K562 (cell line): ENCODE results near the gene ATG7. TPM values are rescaled to one million over a fixed set of nuclear protein-coding genes. Genes with fewer than 3 reads are reported as not detected.

Experiments used
- ADNP ChIP-seq: fragments of 200-800 bp; sonication (Bioruptor generic); IDR thresholded peaks from 2 replicates; pipeline ENCODE4 v1.6.1; 2016; ENCODE audit warnings: missing genetic modification characterization, missing compliant biosample characterization
- CBX8 ChIP-seq: fragments of 200-600 bp; sonication (generic); IDR thresholded peaks from 2 replicates; pipeline ENCODE4 v1.6.1; 2012; ENCODE audit warnings: borderline replicate concordance, mixed run types, low read depth, mild to moderate bottlenecking, moderate library complexity, mixed read lengths, low read length, control low read depth, inconsistent platforms; ENCODE audit not compliant: poor library complexity, severe bottlenecking; ENCODE audit errors: extremely low read depth
- ERF ChIP-seq: fragments of 450-650 bp; formaldehyde crosslinking; IDR thresholded peaks from 2 replicates; pipeline ENCODE4 v1.4.0; 2020; ENCODE audit warnings: mild to moderate bottlenecking, mixed read lengths
- HSF4 ChIP-seq: fragments of 250-450 bp; sonication (Bioruptor Pico); IDR thresholded peaks from 2 replicates; pipeline ENCODE4 v2.1.2; 2022; ENCODE audit warnings: mild to moderate bottlenecking, moderate library complexity, borderline replicate concordance
- IFI16 ChIP-seq: fragments of 250-450 bp; sonication (Bioruptor Pico); IDR thresholded peaks from 2 replicates; pipeline ENCODE4 v2.1.2; 2022; ENCODE audit warnings: mild to moderate bottlenecking, inconsistent platforms
- MAFK ChIP-seq: IDR thresholded peaks from 2 replicates; pipeline ENCODE4 v1.6.1; 2011; ENCODE audit warnings: low read length, improper control_type of control experiment
- MCM2 ChIP-seq: fragments of 450-650 bp; IDR thresholded peaks from 2 replicates; pipeline ENCODE4 v1.6.1; 2017; ENCODE audit warnings: low read depth, mild to moderate bottlenecking
- RBBP5 ChIP-seq: fragments of 200-600 bp; sonication (generic); IDR thresholded peaks from 2 replicates; pipeline ENCODE4 v1.6.1; 2012; ENCODE audit warnings: borderline replicate concordance, mild to moderate bottlenecking, low read length, control low read depth, inconsistent platforms; ENCODE audit not compliant: insufficient read depth, poor library complexity, severe bottlenecking
- ZKSCAN8 ChIP-seq: fragments of 200-800 bp; sonication (Bioruptor generic); IDR thresholded peaks from 2 replicates; pipeline ENCODE4 v1.6.1; 2016; ENCODE audit warnings: missing genetic modification characterization, missing compliant biosample characterization
- ZNF785 ChIP-seq: fragments of 250-450 bp; sonication (Bioruptor Pico); IDR thresholded peaks from 2 replicates; pipeline ENCODE4 v1.4.0; 2020; ENCODE audit warnings: mild to moderate bottlenecking
- polyA plus RNA-seq, 8 experiments: library from polyadenylated mRNA; depleted of rRNA in 4 of 8; stranded (reverse) in 5 of 8; unstranded in 3 of 8; fragments of >200 nt; fragmentation: Nextera tagmentation in 2 of 8; fragmentation: Illumina TruSeq in 1 of 8; extraction: Ambion mirVana in 2 of 8; extraction: Trizol in 1 of 8; gene quantifications; 2 replicates each; pipeline versions ENCODE4 v1.2.1 to v1.2.3, GENCODE V29; 2011 to 2014; ENCODE audit warnings: inconsistent platforms in 1 of 8, missing spikeins in 1 of 8
- total RNA-seq, 7 experiments: library from RNA; depleted of rRNA in 6 of 7; stranded (reverse); fragments of >200 nt in 6 of 7; fragmentation: Illumina TruSeq in 2 of 7; extraction: Trizol in 2 of 7; gene quantifications; 2 replicates each; pipeline versions ENCODE4 v1.2.1 to v1.2.3, GENCODE V29; 2011 to 2021; ENCODE audit warnings: low replicate concordance in 1 of 7
- TF ChIP-seq, protein P1 (sequence below): fragments of 450-650 bp; IDR thresholded peaks from 2 replicates; pipeline ENCODE4 v1.6.1; 2016
- TF ChIP-seq, protein P2 (sequence below): IDR thresholded peaks from 3 replicates; pipeline ENCODE4 v1.6.1; 2011; ENCODE audit warnings: borderline replicate concordance, mild to moderate bottlenecking; ENCODE audit not compliant: insufficient read length, insufficient read depth
- TF ChIP-seq, protein P3 (sequence below): fragments of 250-450 bp; sonication (Bioruptor Pico); IDR thresholded peaks from 2 replicates; pipeline ENCODE4 v1.5.1; 2021; ENCODE audit warnings: mild to moderate bottlenecking
- TF ChIP-seq, protein P4 (sequence below): fragments of 450-650 bp; IDR thresholded peaks from 2 replicates; pipeline ENCODE4 v1.6.1; 2018; ENCODE audit not compliant: partially characterized antibody
- TF ChIP-seq, protein P5 (sequence below): fragments of 250-450 bp; sonication (Bioruptor Pico); IDR thresholded peaks from 2 replicates; pipeline ENCODE4 v1.5.0; 2021
- TF ChIP-seq, protein P6 (sequence below): sonication (generic); formaldehyde crosslinking; IDR thresholded peaks from 2 replicates; pipeline ENCODE4 v1.8.1; 2022; ENCODE audit warnings: missing genetic modification reagents

The ATG7 gene
- total and polyA plus RNA-seq, 9 of the 15 experiments (the other 6 are each of a cell fraction or from before 2014, with no cell fraction given) = 18.3 to 45.3 (median 33.6) TPM

GRCh38 chr3:11467875-11468274, 195.7 kb downstream of the ATG7 start (continued):
- no peak for TF ChIP-seq ZNF785
- no peak for TF ChIP-seq ADNP (tag)
- TF ChIP-seq, protein P1, sequence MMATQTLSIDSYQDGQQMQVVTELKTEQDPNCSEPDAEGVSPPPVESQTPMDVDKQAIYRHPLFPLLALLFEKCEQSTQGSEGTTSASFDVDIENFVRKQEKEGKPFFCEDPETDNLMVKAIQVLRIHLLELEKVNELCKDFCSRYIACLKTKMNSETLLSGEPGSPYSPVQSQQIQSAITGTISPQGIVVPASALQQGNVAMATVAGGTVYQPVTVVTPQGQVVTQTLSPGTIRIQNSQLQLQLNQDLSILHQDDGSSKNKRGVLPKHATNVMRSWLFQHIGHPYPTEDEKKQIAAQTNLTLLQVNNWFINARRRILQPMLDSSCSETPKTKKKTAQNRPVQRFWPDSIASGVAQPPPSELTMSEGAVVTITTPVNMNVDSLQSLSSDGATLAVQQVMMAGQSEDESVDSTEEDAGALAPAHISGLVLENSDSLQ = peak; percentile 36; the same call in 1 of the 2 replicates
- no peak for TF ChIP-seq CBX8
- TF ChIP-seq, protein P2, sequence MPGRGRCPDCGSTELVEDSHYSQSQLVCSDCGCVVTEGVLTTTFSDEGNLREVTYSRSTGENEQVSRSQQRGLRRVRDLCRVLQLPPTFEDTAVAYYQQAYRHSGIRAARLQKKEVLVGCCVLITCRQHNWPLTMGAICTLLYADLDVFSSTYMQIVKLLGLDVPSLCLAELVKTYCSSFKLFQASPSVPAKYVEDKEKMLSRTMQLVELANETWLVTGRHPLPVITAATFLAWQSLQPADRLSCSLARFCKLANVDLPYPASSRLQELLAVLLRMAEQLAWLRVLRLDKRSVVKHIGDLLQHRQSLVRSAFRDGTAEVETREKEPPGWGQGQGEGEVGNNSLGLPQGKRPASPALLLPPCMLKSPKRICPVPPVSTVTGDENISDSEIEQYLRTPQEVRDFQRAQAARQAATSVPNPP = no peak
- no peak for TF ChIP-seq ERF (CRISPR knock-in tag)
- TF ChIP-seq, protein P3, sequence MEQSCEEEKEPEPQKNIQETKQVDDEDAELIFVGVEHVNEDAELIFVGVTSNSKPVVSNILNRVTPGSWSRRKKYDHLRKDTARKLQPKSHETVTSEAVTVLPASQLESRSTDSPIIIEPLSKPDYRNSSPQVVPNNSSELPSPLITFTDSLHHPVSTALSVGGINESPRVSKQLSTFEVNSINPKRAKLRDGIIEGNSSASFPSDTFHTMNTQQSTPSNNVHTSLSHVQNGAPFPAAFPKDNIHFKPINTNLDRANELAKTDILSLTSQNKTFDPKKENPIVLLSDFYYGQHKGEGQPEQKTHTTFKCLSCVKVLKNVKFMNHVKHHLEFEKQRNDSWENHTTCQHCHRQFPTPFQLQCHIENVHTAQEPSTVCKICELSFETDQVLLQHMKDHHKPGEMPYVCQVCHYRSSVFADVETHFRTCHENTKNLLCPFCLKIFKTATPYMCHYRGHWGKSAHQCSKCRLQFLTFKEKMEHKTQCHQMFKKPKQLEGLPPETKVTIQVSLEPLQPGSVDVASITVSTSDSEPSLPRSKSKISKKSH = no peak
- no peak for TF ChIP-seq RBBP5
- TF ChIP-seq ZKSCAN8 (CRISPR knock-in tag) = no peak
- peak; percentile 87 for TF ChIP-seq MAFK
- TF ChIP-seq, protein P4, sequence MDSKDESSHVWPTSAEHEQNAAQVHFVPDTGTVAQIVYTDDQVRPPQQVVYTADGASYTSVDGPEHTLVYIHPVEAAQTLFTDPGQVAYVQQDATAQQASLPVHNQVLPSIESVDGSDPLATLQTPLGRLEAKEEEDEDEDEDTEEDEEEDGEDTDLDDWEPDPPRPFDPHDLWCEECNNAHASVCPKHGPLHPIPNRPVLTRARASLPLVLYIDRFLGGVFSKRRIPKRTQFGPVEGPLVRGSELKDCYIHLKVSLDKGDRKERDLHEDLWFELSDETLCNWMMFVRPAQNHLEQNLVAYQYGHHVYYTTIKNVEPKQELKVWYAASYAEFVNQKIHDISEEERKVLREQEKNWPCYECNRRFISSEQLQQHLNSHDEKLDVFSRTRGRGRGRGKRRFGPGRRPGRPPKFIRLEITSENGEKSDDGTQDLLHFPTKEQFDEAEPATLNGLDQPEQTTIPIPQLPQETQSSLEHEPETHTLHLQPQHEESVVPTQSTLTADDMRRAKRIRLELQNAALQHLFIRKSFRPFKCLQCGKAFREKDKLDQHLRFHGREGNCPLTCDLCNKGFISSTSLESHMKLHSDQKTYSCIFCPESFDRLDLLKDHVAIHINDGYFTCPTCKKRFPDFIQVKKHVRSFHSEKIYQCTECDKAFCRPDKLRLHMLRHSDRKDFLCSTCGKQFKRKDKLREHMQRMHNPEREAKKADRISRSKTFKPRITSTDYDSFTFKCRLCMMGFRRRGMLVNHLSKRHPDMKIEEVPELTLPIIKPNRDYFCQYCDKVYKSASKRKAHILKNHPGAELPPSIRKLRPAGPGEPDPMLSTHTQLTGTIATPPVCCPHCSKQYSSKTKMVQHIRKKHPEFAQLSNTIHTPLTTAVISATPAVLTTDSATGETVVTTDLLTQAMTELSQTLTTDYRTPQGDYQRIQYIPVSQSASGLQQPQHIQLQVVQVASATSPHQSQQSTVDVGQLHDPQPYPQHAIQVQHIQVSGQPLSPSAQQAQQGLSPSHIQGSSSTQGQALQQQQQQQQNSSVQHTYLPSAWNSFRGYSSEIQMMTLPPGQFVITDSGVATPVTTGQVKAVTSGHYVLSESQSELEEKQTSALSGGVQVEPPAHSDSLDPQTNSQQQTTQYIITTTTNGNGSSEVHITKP = no peak
- TF ChIP-seq, protein P5, sequence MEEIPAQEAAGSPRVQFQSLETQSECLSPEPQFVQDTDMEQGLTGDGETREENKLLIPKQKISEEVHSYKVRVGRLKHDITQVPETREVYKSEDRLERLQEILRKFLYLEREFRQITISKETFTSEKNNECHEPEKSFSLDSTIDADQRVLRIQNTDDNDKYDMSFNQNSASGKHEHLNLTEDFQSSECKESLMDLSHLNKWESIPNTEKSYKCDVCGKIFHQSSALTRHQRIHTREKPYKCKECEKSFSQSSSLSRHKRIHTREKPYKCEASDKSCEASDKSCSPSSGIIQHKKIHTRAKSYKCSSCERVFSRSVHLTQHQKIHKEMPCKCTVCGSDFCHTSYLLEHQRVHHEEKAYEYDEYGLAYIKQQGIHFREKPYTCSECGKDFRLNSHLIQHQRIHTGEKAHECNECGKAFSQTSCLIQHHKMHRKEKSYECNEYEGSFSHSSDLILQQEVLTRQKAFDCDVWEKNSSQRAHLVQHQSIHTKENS (CRISPR knock-in tag) = no peak
- no peak for TF ChIP-seq HSF4 (CRISPR knock-in tag)
- TF ChIP-seq, protein P6, sequence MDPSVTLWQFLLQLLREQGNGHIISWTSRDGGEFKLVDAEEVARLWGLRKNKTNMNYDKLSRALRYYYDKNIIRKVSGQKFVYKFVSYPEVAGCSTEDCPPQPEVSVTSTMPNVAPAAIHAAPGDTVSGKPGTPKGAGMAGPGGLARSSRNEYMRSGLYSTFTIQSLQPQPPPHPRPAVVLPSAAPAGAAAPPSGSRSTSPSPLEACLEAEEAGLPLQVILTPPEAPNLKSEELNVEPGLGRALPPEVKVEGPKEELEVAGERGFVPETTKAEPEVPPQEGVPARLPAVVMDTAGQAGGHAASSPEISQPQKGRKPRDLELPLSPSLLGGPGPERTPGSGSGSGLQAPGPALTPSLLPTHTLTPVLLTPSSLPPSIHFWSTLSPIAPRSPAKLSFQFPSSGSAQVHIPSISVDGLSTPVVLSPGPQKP (CRISPR knock-in tag) = no peak
- TF ChIP-seq IFI16 = no peak
- TF ChIP-seq MCM2 = no peak
